HG03045 (cell line): ENCODE measurements around the gene PILRA.
"Not testable (repeated sequence)": the region's sequence is repeated elsewhere in the genome, so short reads cannot be mapped to it uniquely, and the experiment has no call there.

Source experiments
- ATAC-seq: cut with Tn5 transposase; IDR thresholded peaks from one replicate; pipeline ENCODE4 v1.9.1; 2021; ENCODE audit warnings: mild to moderate bottlenecking, moderate library complexity; ENCODE audit not compliant: unreplicated experiment

Gene PILRA

GRCh38 chr7:100373261-100373831 lies at the start of gene PILRA:
TSS of gene PILRA (plus strand) at chr7:100373487. CDS start at chr7:100373657, 170 bp downstream.
- ATAC-seq: no peak

- not testable (repeated sequence) for ATAC-seq
These were observed 49.1 kb upstream of the PILRA start for GRCh38 chr7:100324194-100324593.

GRCh38 chr7:100325671-100326070 lies 47.6 kb upstream of the PILRA start:
- ATAC-seq: not testable (repeated sequence)

GRCh38 chr7:100326914-100327313 lies 46.4 kb upstream of the PILRA start:
- not testable (repeated sequence) for ATAC-seq

GRCh38 chr7:100335566-100336466 lies 37.5 kb upstream of the PILRA start:
- ATAC-seq: peak; percentile 98

GRCh38 chr7:100338083-100338696 lies 35.1 kb upstream of the PILRA start:
- ATAC-seq: not testable (repeated sequence)

- not testable (repeated sequence) for ATAC-seq
These were observed 32.0 kb upstream of the PILRA start for GRCh38 chr7:100341286-100341685.

GRCh38 chr7:100342765-100343164 lies 30.5 kb upstream of the PILRA start:
- no peak for ATAC-seq

- ATAC-seq: not testable (repeated sequence)
These were observed 29.1 kb upstream of the PILRA start for GRCh38 chr7:100344124-100344559.

- ATAC-seq: peak; percentile 72
These were observed 28.6 kb upstream of the PILRA start for GRCh38 chr7:100344560-100345287.

- peak; percentile 35 for ATAC-seq
These were observed 28.0 kb upstream of the PILRA start for GRCh38 chr7:100345288-100345672.

GRCh38 chr7:100346921-100347320 lies 26.4 kb upstream of the PILRA start:
- no peak for ATAC-seq

GRCh38 chr7:100348805-100349204 lies 24.5 kb upstream of the PILRA start:
- ATAC-seq: no peak

- ATAC-seq: no peak
These were observed 23.5 kb upstream of the PILRA start for GRCh38 chr7:100349757-100350156.

GRCh38 chr7:100351657-100352058 lies 21.6 kb upstream of the PILRA start:
- no peak for ATAC-seq

- not testable (repeated sequence) for ATAC-seq
These were observed 21.0 kb upstream of the PILRA start for GRCh38 chr7:100352230-100352781.

- no peak for ATAC-seq
These were observed 20.2 kb upstream of the PILRA start for GRCh38 chr7:100352984-100353684.

- ATAC-seq: no peak
These were observed 19.5 kb upstream of the PILRA start for GRCh38 chr7:100353685-100354330.

GRCh38 chr7:100356416-100357068 lies 16.7 kb upstream of the PILRA start:
- no peak for ATAC-seq
